NCI-H2107 (cell line): ENCODE measurements around the gene SLC35F1.

ENCODE experiments used
- DNase-seq: peaks from one replicate; lab custom pipeline; 2025; lab: John Stamatoyannopoulos, UW

SLC35F1 gene

GRCh38 chr6:118122801-118123200 is 215.7 kb downstream of the SLC35F1 start:
- no peak for DNase-seq

GRCh38 chr6:118123503-118124037 is 216.5 kb downstream of the SLC35F1 start:
- no peak for DNase-seq

- DNase-seq: no peak
Observed at GRCh38 chr6:118124851-118125250, 217.8 kb downstream of the SLC35F1 start.

- DNase-seq: no peak
Observed at GRCh38 chr6:118128755-118129154, 221.7 kb downstream of the SLC35F1 start.

- DNase-seq: no peak
Observed at GRCh38 chr6:118134206-118134605, 227.1 kb downstream of the SLC35F1 start.

- DNase-seq: no peak
Observed at GRCh38 chr6:118134736-118135135, 227.7 kb downstream of the SLC35F1 start.

GRCh38 chr6:118135371-118135770 is 228.3 kb downstream of the SLC35F1 start:
- no peak for DNase-seq

GRCh38 chr6:118141211-118141610 is 234.1 kb downstream of the SLC35F1 start:
- DNase-seq: no peak

GRCh38 chr6:118146584-118146983 is 239.5 kb downstream of the SLC35F1 start:
- no peak for DNase-seq

GRCh38 chr6:118147511-118147910 is 240.4 kb downstream of the SLC35F1 start:
- no peak for DNase-seq

GRCh38 chr6:118148561-118148960 is 241.5 kb downstream of the SLC35F1 start:
- no peak for DNase-seq

GRCh38 chr6:118152524-118152923 is 245.5 kb downstream of the SLC35F1 start:
- no peak for DNase-seq

GRCh38 chr6:118161343-118161742 is 254.3 kb downstream of the SLC35F1 start:
- no peak for DNase-seq

GRCh38 chr6:118163542-118163941 is 256.5 kb downstream of the SLC35F1 start:
- no peak for DNase-seq

- DNase-seq: no peak
Observed at GRCh38 chr6:118165500-118165899, 258.4 kb downstream of the SLC35F1 start.

GRCh38 chr6:118168421-118168820 is 261.4 kb downstream of the SLC35F1 start:
- DNase-seq: no peak

GRCh38 chr6:118171852-118172251 is 264.8 kb downstream of the SLC35F1 start:
- no peak for DNase-seq

- DNase-seq: no peak
Observed at GRCh38 chr6:118174071-118174470, 267.0 kb downstream of the SLC35F1 start.

GRCh38 chr6:118177720-118178119 is 270.7 kb downstream of the SLC35F1 start:
- no peak for DNase-seq

- no peak for DNase-seq
Observed at GRCh38 chr6:118179048-118179447, 272.0 kb downstream of the SLC35F1 start.

- no peak for DNase-seq
Observed at GRCh38 chr6:118186672-118187567, 279.9 kb downstream of the SLC35F1 start.

GRCh38 chr6:118187568-118188164 is 280.6 kb downstream of the SLC35F1 start:
- DNase-seq: no peak

GRCh38 chr6:118188561-118188960 is 281.5 kb downstream of the SLC35F1 start:
- DNase-seq: no peak
